Rectal smooth muscle tissue (tissue), 1 donor: ENCODE results near the gene TMPRSS2.

Experiments used
- H3K27ac ChIP-seq: one replicate; pipeline ENCODE4 v1.7.0; 2013; ENCODE audit warnings: low read depth, low read length, inconsistent platforms
- H3K27me3 ChIP-seq: one replicate; pipeline ENCODE4 v1.7.0; 2013; ENCODE audit warnings: low read length; ENCODE audit not compliant: control insufficient read depth, insufficient read depth
- H3K36me3 ChIP-seq: one replicate; pipeline ENCODE4 v1.7.0; 2013; ENCODE audit warnings: low read length; ENCODE audit not compliant: control insufficient read depth, insufficient read depth
- H3K4me1 ChIP-seq: one replicate; pipeline ENCODE4 v1.7.0; 2013; ENCODE audit warnings: low read length; ENCODE audit not compliant: control insufficient read depth, insufficient read depth
- H3K4me3 ChIP-seq: one replicate; pipeline ENCODE4 v1.7.0; 2013; ENCODE audit warnings: low read length
- H3K9ac ChIP-seq: one replicate; pipeline ENCODE4 v1.7.0; 2013; ENCODE audit warnings: low read length

The TMPRSS2 gene

DNA sequence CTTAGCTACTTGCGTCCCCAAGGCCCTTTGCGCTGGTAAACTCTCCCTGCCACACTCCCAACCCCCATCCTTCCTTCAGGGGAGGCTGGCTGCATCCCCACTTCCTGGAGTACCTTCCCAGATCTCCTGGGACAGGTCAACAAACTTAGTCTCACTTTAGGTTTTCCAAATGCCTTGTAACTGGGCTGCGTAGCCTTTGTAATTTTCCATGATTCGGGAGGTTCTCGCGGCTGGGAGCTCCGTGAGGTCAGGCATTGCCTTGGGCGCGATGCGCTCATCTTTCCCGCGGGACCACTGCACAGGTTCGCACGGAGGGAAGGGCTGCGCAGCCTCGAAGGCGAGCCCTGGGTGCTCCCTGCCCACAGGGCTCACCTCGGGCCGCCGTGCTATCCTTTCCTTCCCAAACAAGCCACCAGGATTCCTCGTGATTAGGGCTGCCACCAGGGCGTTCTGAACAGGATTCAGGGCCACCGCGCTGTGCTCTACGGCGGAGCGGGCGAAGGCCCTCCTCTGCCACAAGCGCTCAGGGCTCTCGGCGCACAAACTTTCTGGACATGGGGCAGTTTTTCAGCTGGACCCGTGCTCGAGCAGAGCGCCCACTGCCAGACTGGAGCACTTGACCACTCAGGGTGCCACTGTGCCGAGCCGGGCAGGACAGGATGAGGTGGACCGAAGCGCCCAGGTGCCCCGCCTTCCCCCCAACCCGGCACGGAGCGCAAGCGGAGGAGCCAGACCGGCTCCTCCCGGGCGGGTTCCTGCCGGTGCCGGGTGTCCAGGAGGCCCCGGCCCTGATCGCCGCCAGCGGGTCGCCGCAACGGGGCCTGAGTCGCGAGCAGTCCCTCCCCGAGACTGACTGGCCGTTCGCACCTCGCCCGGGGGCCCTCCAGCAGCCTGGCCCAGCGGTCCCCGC, 1.1 kb downstream of the TMPRSS2 start:
- no peak overlapping the region for H3K27ac ChIP-seq
- H3K27me3 ChIP-seq: peaks cover 11% of the 10 kb centered on the region
- H3K4me3 ChIP-seq: peak overlapping the region; percentile 61
- H3K4me1 ChIP-seq: no peaks in the 10 kb centered on the region
- H3K9ac ChIP-seq: peak overlapping the region; percentile 69
- H3K36me3 ChIP-seq: no peaks in the 10 kb centered on the region

DNA sequence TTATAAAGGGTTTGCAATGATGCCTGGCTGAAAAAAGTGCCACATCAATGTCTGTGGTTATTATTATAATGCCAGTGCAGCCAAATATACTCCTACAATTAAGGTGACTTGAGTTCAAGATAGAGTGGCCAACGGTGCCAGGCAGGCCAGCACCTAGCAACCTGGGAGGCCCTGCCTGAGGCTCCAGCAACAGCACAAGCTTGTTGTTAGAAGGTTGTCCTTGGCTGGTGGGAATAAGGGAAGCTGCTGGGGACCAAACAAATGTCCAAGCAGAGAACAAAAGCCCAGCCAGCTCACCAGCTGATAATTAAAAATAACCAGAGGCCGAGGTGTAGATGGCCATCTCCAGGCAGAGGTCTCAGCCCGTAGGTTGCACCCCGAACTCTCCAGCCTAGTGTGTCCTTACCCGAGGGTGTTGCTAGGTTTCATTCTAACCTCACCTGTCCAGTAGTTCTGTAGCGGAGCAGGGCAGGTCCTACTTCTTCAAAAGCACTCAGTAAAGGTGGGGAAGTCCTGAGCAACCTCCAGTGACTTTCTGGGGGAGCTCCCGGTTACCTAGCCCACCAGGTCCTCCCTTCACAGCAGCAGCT, 1.9 kb downstream of the TMPRSS2 start:
- Histone ChIP-seq H3K27me3 (peaks cover 11% of the 10 kb centered on the region), H3K27ac (no peak overlapping the region), H3K4me1 (no peaks in the 10 kb centered on the region), H3K9ac (no peak overlapping the region), H3K36me3 (no peaks in the 10 kb centered on the region), H3K4me3 (peak overlapping the region; percentile 61)

DNA sequence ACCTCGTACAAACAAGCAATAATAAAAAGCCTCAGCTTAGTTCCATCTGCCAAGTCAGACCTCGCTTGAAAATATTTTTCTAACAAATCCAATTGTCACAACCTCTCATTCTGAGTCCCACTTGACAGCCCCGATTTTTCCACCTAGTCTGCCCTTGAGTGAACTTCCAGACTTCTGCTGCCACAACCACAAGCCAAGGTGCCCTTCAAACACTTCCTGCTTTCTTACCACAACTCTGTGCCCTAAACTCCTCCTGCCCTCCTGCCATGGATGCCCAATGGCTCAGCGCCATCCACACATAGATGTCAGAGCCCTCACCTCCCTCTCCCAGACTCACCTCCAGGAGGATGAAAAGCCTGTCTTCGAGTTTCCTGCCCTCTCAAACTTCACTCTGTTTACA, 3.9 kb downstream of the TMPRSS2 start:
- Histone ChIP-seq H3K9ac (no peak overlapping the region), H3K4me1 (no peaks in the 10 kb centered on the region), H3K27ac (no peak overlapping the region), H3K36me3 (no peaks in the 10 kb centered on the region), H3K4me3 (no peak overlapping the region), H3K27me3 (peaks cover 11% of the 10 kb centered on the region)

DNA sequence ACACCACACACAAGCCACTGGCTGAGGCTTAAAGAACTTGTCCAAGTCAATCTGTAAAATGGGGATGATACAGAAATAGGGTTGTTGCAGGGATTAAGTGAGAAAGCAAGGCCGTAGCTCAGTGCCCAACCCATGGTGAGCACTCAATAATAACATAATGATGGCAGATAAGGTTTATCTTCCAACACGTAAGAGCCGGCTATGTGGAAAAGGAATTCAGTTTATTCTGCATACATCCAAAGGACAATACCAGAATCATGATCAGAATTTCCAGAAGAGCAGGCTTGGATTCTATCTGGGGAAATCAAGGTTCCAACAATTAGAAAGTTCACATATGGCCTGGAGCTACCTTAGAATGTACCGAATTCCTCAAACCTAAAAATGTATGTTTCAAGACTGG, 4.6 kb downstream of the TMPRSS2 start:
- Histone ChIP-seq H3K4me1 (no peaks in the 10 kb centered on the region), H3K4me3 (no peak overlapping the region), H3K27ac (no peak overlapping the region), H3K9ac (no peak overlapping the region), H3K27me3 (peaks cover 6% of the 10 kb centered on the region), H3K36me3 (no peaks in the 10 kb centered on the region)

DNA sequence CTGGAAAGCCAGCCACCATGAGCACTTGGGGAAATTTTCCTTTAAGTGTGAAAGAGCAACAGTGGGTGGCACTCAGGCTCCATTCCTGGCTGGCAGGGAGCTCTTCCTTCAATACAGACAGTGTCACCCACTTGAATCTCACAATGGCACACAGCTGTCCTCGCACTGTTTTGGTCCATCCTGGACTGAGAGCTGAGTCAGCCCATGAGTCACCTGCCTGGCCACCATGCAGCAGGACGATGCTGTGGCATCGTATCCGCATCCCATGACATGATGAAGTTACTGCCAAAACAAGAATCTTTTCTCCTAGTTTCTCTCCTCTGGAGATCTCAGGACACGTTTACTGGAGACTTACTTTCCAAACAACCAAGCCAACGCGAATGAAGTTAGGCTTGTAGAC, 6.0 kb downstream of the TMPRSS2 start:
- Histone ChIP-seq H3K4me1 (no peaks in the 10 kb centered on the region), H3K4me3 (no peak overlapping the region)

DNA sequence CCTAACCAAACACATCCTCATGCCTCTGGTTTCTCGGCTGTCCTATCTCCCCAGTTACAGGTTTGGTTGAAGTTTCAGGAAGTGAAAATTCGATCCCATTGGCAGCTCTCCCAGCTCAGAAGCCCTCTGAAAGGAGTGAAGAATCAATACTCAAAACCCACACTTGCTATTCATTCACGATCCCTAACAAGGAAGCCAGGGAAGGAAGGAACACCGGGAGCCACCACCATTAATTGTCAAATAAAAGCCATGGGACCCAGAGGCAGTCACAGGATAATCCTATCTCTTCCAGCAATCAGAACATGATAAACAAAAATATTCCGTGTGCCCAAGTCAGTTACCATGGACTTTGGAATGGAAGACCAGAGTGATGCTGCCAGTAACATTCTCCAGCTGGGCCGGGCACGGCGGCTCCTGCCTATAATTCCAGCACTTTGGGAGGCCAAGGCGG, 7.0 kb downstream of the TMPRSS2 start:
- Histone ChIP-seq H3K9ac (no peak overlapping the region), H3K4me3 (no peak overlapping the region), H3K4me1 (no peaks in the 10 kb centered on the region), H3K27ac (no peak overlapping the region), H3K27me3 (no peaks in the 10 kb centered on the region), H3K36me3 (no peaks in the 10 kb centered on the region)

More for the DNA sequence above, 6.0 kb downstream of the TMPRSS2 start:
- peaks cover 5% of the 10 kb centered on the region for H3K27me3 ChIP-seq
- no peaks in the 10 kb centered on the region for H3K36me3 ChIP-seq
- H3K27ac ChIP-seq: no peak overlapping the region
- H3K9ac ChIP-seq: no peak overlapping the region

DNA sequence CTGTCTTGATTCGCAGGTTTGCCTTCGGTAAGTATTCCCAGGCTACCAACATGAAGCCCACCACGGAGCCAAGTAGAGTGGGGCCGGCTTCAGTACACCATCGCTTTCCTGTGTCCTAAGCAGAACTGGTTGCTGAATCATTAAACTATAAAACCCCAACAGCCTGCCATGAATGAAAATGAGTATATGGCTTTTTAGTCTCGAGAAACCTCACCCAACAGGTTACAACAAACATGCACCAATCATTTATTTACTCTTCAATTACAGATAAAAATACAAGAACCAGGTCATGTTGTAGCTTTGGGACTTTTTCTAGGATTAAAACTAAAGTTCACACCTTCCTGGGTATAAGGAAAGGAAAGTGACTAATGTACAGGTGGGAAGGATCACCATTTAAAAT, 7.6 kb downstream of the TMPRSS2 start:
- no peak overlapping the region for H3K4me3 ChIP-seq
- H3K36me3 ChIP-seq: no peaks in the 10 kb centered on the region
- H3K27ac ChIP-seq: no peak overlapping the region
- H3K27me3 ChIP-seq: no peaks in the 10 kb centered on the region
- no peaks in the 10 kb centered on the region for H3K4me1 ChIP-seq
- H3K9ac ChIP-seq: no peak overlapping the region

DNA sequence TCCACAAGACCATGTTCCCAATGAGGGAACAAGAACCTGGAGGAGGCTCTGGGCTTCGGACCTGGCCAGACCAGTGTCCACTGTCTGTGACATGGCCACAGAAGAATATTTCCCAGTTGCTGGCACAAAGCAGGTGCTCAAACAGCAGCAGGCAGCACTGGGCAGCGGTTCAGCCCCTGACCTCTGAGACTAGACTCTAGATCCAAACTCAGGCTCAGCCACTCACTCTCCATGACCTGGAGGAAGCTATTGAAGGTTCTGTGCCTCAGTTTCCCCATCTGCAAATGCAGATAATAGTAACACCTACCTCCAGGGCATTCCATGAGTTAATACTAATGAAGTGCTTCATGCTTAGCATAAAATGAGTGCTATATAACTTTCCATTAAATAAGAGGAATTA, 8.0 kb downstream of the TMPRSS2 start:
- H3K27ac ChIP-seq: no peak overlapping the region

DNA sequence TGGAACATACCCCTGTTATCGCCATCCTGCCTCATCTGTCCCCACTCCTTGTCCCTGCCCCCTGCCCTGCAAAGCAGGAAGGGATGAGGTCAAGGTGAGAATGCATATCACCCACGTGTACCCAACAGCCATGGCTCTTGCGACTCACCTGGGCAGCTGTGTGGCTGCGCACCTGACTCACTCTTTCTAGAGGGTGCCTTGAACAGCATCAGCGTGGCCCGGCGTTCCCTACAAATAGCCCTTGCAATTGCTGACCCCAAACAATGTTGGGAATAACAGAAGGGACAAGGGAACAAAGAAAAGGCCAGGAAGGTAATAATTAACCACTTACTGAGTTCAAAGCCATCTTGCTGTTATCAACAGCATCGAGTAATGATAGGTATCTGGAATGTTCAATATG, 10.2 kb downstream of the TMPRSS2 start:
- H3K27me3 ChIP-seq: no peaks in the 10 kb centered on the region
- no peak overlapping the region for H3K9ac ChIP-seq
- H3K4me3 ChIP-seq: no peak overlapping the region
- no peaks in the 10 kb centered on the region for H3K4me1 ChIP-seq
- no peak overlapping the region for H3K27ac ChIP-seq
- H3K36me3 ChIP-seq: peaks cover 3% of the 10 kb centered on the region

More for the DNA sequence above, 8.0 kb downstream of the TMPRSS2 start:
- Histone ChIP-seq H3K4me3 (peak overlapping the region; percentile 23), H3K27me3 (no peaks in the 10 kb centered on the region), H3K36me3 (no peaks in the 10 kb centered on the region), H3K4me1 (no peaks in the 10 kb centered on the region), H3K9ac (no peak overlapping the region)

DNA sequence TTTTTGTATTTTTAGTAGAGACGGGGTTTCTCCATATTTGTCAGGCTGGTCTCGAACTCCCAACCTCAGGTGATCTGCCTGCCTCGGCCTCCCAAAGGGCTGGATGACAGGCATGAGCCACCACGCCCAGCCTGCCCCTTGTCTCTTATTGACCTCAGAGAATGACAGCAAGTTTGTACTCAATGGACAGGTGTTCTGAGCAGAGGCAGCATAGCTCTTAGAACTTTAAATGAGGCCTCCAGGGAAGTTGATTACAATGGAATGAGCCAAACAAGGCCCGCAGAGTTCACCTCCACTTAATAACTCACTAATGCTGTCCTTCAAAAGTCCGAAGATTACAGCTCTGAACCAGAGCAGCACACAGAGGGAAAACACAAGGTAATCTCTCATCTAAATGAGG, 10.9 kb downstream of the TMPRSS2 start:
- Histone ChIP-seq H3K27ac (no peak overlapping the region), H3K9ac (no peak overlapping the region), H3K4me1 (no peaks in the 10 kb centered on the region), H3K36me3 (peaks cover 3% of the 10 kb centered on the region), H3K4me3 (no peak overlapping the region), H3K27me3 (no peaks in the 10 kb centered on the region)

DNA sequence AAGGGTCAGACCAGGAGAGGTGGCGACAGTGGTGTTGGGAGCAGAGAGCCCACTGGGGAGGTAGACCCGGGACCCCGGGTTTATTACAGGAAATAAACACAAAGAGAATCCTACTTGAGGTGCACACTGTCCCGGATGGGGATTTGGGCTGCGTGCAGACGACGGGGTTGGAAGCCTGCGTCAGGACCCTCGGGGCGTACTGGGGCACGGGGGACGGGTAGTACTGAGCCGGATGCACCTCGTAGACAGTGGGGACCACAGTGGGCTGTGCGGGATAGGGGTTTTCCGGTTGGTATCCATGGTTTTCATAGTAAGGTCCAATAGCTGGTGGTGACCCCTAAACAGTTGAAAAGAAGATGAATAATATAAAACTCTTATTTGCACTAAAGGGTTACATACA, 13.7 kb downstream of the TMPRSS2 start:
- no peaks in the 10 kb centered on the region for H3K27me3 ChIP-seq
- no peak overlapping the region for H3K27ac ChIP-seq
- no peak overlapping the region for H3K4me3 ChIP-seq
- peaks cover 3% of the 10 kb centered on the region for H3K36me3 ChIP-seq
- no peak overlapping the region for H3K9ac ChIP-seq
- H3K4me1 ChIP-seq: peaks cover 3% of the 10 kb centered on the region

DNA sequence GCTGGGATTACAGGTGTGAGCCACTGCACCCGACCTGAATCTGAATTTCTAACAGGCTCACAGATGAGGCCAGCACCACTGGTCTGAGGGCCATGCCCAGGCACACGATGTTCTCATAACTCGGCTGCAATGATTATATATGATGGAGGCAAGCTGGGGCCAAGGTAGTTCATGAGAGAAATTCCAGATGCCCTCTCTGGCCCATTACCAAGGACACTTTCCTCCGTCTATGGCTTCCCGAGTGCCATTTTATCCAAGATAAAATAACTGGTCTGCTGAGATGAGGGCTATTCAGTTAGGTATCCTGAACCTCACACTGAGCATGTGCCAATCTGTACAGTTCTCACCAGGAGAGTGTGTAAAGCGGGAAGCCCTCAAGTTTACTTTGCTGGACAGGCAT, 16.5 kb downstream of the TMPRSS2 start:
- no peak overlapping the region for H3K4me3 ChIP-seq
- H3K4me1 ChIP-seq: peaks cover 3% of the 10 kb centered on the region
- no peak overlapping the region for H3K9ac ChIP-seq
- peaks cover 7% of the 10 kb centered on the region for H3K36me3 ChIP-seq
- H3K27ac ChIP-seq: no peak overlapping the region
- H3K27me3 ChIP-seq: no peaks in the 10 kb centered on the region

DNA sequence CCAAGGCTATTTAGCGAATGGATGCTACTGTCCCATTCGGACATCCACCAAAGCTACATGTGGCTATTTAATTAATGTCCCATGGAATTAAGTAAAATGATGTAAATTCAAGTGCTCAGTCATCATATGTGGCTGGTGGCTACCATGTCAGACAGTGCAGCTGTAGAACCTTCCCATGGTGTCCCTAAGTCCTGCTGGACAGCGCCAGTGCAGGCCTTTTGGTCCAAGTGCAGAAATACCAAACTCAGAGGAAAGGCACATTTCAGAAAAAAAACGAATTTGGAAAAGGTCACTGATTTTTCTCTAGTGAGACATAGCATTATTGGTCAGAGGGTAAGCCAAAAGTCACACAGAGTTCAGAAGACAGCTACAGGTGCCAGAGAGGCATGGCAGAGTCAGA, 17.6 kb downstream of the TMPRSS2 start:
- peaks cover 7% of the 10 kb centered on the region for H3K36me3 ChIP-seq
- no peak overlapping the region for H3K27ac ChIP-seq
- peaks cover 3% of the 10 kb centered on the region for H3K4me1 ChIP-seq
- H3K27me3 ChIP-seq: no peaks in the 10 kb centered on the region
- H3K4me3 ChIP-seq: no peak overlapping the region
- H3K9ac ChIP-seq: no peak overlapping the region
